Right ventricle myocardium superior (tissue), 1 donor: ENCODE results near the gene RNF141. TPM values are rescaled to one million over a fixed set of nuclear protein-coding genes. Genes with fewer than 3 reads are reported as not detected.

ENCODE experiments used
- ATAC-seq: fragments of 200-7000 bp; cut with Tn5 transposase; one replicate; pipeline ENCODE4 v1.9.1; 2020; ENCODE audit warnings: mild to moderate bottlenecking; ENCODE audit not compliant: poor library complexity
- DNase-seq: peaks from one replicate; pipeline ENCODE4 v3.0.0-alpha.2; 2020
- intact Hi-C: fragments of 100-400 bp; cut with DNase I; formaldehyde crosslinking; loops from one replicate; pipeline ENCODE4 v1.11.2; 2022
- total RNA-seq: library from RNA; stranded (reverse); fragmentation: NEBNext Ultra II Directional; extraction: Animal tissue kit (Norgen Biotek cat#: 25700); gene quantifications from one replicate; pipeline ENCODE4 v1.2.1, GENCODE V29; 2021
- donor health status: DM: no; HTN: yes; CAD: no; lungs with severe emphysema.

The RNF141 gene
- total RNA-seq, 1 donor from 2014 or later, result 41.4 TPM

DNA sequence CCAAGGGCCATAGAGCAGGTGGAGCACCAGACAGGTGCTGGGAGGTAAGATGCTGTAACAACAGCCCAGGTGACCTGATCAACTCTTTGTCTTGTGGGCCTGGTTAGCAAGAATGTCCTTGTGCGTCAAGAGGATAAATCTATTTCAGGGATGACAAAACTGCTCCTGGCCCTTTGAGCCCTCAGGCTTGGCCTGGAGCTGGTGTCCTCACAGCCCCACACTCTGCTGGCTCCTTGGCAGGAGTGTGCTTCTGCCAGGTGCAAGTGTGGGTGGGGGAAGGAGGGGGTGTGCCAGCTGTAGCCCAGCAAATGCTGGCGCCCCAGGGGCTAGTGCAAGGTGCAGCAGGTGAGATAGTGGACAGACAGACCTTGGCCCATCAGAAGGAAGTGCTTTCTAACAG lies 66.4 kb downstream of the RNF141 start:
- DNase-seq (no peak), ATAC-seq (no peak)
- intact Hi-C loops, result no loop called here

DNA sequence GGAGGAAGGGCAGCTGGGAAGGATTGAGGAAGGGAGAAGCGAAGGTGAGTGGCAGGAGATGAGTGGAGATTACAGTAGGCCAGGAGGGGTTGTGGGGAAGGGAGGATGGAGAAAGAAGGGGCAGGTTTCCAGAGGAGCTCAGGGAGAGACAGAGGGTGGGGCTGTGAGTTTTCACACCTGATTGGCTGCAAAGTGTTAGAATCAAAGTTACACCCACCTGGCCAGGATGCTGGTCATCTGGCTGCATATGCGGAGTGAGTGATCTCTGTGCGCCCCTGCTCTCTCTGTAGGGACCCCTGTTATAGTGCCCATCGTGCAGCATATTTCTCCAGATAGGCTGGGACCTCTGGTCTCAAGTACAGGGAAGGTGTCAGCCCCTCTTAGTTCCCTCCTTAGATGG lies 67.6 kb downstream of the RNF141 start:
- DNase-seq, result no peak
- ATAC-seq, result no peak
- intact Hi-C loops, result no loop called here

DNA sequence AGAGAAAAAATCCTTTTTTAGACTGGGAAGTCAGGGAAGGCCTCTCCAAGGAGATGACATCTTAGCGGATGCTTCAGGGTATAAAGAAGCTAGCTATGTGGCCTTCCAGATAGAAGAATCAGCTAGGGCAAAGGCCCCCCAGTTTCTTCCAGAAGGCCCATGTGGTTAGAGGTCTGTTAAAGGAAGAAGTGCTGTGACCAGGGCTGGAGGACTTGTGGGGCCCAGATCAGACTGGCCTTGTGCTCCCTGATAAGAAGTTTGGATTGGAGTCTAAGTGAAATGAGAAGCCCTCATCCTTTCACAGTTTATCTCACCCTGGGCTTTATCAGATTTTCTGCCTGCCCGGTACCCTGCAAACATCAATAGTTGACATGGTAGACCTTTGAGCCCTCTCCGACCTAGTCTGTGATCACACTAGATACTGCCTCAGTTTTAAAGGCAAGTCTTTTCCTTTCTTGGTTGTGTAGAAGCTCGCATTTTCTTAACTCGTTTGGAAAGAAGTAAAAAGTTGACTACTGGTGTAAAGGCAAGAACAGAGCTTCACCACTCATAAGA lies 78.2 kb downstream of the RNF141 start:
- intact Hi-C loops, result no loop called here
- no peak for DNase-seq
- ATAC-seq, result no peak

Other genes with a start within 250 kb of the RNF141 start
- gene SBF2, start 247.0 kb downstream of the RNF141 start, total RNA-seq, result 18.3 TPM
- 10.3 TPM for gene ADM, start 236.1 kb downstream of the RNF141 start, total RNA-seq
- gene AMPD3, start 85.9 kb downstream of the RNF141 start, total RNA-seq, result 2.6 TPM
- 77.2 TPM for gene LYVE1, start 27.5 kb upstream of the RNF141 start, total RNA-seq
- 4.5 TPM for gene IRAG1, start 152.6 kb upstream of the RNF141 start, total RNA-seq
- 21.3 TPM for gene CTR9, start 210.1 kb upstream of the RNF141 start, total RNA-seq